HG03432 (cell line): ENCODE data around the gene MMP7.
"Not testable (repeated sequence)": the region's sequence is repeated elsewhere in the genome, so short reads cannot be mapped to it uniquely, and the experiment has no call there.

Experiments used
- ATAC-seq: cut with Tn5 transposase; IDR thresholded peaks from one replicate; pipeline ENCODE4 v1.9.1; 2021; ENCODE audit warnings: mild to moderate bottlenecking, moderate library complexity; ENCODE audit not compliant: unreplicated experiment

Gene MMP7

DNA sequence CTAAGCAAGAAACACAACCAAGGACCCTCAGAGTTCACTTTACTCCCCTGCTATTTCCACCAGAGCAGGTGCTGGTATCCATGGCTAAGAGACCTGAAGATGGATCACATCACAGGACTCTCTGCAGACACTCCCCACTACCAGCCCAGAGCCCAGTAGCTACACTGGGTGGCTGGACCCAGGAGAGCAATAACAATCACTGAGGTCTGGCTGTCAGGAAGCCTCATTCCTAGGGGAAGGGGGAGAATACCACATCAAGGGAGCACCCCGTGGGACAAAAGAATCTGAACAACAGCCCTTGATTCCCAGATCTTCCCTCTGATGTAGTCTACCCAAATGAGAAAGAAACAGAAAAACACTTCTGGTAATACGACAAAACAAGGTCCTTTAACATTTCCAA lies 9.0 kb upstream of the MMP7 start:
- no peak for ATAC-seq

DNA sequence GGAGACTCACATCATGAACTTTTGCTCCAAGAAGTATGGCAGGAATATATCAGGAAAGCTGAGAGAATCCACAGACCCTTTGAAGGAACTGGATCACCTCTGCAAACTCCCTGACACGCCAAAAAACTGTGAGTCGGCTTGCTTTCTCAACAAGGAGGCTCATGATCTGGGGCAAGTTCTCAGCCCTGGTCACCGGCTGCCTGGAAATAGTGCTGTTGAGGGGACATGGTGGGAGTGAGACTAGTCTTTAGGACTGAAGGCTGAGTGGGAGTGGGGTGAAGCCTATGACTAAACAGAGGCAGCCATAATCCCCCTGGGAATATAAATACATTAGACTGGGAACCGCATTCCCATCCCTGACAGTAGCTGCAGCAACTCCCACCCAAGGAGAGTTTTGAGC lies 8.4 kb upstream of the MMP7 start:
- no peak for ATAC-seq

DNA sequence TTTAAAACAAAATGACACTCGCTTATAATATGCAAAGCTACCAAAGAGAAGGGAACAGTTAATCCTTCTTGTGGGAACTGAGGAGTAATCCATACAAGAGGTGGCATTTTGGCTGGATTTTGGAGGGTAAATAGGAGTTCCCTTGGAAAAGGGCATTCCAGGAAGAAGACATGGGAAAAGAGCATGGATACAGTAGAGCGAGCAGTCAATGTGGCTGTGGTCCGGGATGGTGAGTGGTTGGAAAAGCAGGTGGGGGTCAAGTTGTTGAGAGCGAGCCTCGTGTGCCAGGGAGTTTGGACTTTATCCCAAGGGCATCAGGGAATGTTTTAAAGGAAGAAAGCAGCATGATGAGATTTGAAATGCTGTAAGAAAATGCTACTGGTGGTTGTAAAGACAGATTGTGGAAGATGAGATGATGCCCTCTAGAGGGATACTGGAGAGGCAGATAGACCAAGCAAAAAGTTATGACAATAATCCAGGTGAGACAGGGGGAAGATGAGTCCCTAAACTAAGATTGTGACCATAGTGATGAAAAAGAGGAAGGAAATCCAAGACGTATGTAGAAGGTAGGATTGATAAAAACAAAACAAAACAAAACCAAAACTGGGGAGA lies 3.8 kb upstream of the MMP7 start:
- peak; percentile 46 for ATAC-seq

DNA sequence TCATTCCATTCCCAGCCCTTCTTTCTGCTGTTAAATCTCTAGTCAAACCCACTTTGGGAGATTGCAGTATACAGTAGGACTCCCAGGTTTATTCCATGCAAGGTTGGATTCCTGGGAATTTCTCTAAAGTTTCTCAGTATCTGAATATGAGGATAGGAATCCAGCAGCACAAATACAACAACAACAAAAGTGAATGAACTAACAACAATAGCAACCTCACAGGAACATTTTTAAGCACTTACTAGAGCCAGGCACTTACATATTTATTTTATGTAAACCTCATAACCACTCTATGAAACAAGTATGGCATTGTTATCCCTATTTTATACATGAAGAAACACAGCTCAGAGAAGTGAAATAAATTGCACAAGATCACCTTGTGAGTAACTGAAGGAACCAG lies 1.9 kb downstream of the MMP7 start:
- ATAC-seq, result no peak

DNA sequence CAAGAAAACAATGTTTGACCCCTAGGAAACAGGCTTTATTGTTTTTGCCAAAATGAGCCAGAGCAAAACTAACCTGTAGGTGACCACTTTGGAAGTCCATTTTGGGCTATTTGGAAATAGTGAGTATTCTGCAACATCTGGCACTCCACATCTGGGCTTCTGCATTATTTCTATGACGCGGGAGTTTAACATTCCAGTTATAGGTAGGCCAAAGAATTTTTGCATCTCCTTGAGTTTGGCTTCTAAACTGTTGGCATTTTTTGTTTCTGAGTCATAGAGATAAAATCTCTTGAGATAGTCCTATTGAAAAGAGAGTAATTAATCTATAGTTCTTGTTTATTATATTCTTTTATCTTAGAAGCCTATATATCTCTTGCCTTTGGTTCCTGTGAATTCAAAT lies 2.9 kb downstream of the MMP7 start:
- ATAC-seq, result no peak

DNA sequence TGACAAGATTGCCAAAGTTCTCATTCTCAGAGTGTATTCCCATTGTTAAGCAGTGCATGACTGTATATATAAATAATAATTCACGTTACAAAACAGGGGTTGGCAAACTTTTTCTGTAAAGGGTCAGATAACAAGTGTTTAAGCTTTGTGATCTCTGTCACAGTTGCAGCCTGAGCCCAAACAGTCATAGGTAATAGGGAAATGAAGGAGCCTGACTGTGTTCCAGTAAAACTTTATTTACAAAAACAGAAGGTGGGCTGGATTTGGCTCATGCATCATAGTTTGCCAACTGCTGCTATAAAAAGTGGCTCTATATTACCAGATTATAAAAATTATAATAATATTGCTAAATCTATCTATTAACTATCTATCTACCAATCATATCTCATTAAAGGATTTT lies 3.5 kb downstream of the MMP7 start:
- no peak for ATAC-seq

DNA sequence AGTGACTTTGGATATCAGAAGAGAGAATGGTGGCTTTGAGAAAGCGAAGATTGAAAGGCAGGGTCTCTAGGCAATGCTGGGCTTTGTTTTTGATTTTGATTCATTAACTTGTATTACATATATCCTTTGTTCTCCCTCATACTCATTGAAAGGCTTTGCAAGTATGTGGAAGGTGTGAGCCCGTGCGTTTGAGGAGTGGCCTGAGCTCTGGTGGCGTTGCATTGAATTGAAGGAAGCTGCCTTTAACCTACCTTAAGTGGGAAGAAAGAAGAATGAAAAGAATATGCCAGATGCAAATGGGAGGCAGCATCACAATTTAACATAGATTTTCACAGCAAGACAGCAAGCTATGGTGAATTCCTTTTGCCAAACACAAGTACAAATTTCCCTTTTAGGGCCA lies 6.7 kb downstream of the MMP7 start:
- no peak for ATAC-seq

DNA sequence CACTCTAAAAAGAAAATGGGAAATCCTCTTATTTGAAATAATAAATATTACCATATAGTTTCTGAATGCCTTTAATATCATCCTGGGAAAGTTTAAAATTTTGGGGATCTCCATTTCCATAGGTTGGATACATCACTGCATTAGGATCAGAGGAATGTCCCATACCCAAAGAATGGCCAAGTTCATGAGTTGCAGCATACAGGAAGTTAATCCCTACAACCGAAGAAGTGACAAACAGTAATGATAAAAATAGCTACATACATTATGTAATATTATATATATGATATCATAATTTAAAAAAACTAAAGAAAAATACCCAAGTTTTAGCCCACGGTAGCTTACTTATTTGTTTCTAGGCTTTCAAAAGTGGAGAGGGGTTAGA lies 7.4 kb downstream of the MMP7 start:
- no peak for ATAC-seq

DNA sequence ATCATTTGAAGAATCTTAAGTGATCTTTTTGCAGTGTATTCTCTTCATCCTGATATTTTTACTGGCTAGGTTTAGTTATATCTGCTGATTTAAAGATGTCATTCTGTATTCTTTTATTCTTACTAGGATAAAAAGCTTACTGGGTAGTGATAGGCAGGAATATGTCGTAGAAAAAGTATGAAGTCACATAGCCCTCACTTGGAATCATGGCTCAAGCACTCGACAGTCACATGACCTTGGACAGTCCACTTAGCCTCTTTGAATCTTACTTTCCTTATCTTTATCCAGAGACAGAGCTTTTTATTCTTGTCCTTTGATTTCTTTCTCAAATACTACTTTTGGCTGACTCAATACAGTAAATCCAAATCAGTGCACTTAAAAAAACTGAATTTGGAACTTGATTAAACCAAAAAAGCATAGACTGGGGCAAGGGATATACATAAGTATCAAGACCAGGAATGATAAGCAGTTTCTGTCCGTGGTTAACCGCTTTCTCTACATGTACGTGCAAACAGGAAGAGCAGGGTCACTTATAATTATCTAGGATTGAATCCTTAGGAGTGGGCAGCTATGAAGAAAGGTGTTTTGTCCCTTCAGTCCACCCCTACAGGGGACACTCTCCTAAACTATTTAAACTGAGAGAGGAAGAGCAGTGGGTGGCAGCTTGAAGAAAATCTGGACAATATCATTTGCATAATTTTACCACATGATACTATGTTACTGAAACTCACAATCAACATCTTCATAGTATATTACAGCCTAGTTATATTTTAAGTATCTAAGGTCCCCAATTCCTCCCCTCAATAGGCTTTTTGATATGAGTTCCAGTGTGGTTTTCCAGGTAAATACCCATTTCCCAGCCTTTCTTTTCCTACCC lies 8.0 kb downstream of the MMP7 start:
- peak; percentile 79 for ATAC-seq

DNA sequence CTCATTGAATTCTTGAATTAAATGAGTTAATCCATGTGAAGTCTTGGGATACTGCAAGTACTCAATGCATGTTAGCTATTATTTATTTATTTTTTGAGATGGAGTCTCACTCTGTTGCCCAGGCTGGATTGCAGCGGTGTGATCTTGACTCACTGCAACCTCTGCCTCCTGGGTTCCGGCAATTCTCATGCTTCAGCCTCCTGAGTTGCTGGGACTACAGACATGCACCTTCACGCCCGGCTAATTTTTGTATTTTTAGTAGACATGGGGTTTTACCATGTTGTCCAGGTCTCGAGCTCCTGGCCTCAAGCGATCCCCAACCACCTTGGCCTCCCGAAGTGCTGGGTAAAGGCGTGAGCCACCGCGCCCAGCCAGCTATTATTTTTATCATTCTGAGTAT lies 9.4 kb downstream of the MMP7 start:
- ATAC-seq, result no peak

DNA sequence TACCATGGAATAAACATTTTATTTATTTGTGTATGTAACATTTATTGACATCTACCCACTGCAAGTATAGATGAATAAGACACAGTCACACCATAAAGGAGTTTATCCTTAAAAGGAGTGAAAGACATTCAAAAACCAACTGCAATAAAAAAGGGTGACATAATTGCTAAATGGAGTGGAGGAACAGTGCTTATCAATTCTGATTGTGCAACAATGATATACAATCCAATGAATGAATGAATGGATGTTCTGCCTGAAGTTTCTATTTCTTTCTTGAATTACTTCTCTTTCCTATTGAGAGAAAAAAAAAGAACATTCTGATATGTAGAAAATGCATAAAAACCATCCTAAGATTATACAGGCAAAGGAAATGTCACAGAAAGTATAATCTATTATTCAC lies 10.0 kb downstream of the MMP7 start:
- no peak for ATAC-seq

DNA sequence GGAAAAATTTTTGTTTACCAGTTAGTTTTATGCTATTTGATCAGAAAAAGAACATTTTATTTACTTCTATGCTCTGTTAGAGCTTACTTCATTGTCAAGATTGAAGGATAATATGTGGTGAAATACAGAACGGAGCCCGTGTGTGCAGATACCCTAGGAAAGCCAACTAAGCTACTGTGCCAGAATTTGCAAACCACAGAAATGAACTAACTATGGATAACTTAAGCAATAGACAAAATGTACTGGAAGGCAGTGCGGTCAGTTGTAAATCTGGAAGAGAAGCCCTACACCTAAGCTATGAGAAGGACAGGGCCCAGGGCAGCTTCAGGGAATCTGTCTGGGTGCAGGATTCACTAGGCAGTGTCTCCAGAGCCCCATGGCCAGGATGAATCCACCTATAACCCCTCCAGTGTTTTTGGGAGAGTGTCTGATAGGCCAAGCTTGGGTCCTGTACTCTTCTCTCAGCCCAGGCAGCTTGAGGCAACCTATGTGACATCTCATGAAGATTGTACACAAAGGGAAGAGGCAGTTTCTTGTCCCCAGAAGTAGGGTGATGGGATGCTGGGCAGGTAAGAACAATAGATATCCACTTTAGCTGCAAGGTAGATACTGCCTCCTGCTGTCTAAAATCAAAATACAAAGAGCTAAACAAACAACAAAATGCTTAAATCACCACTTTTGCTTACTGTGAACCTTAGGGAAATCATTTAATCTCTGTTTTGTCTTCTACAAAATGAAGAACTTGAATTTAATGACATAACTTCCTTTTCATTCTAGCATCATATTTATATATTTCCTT lies 12.1 kb downstream of the MMP7 start:
- ATAC-seq, result no peak

DNA sequence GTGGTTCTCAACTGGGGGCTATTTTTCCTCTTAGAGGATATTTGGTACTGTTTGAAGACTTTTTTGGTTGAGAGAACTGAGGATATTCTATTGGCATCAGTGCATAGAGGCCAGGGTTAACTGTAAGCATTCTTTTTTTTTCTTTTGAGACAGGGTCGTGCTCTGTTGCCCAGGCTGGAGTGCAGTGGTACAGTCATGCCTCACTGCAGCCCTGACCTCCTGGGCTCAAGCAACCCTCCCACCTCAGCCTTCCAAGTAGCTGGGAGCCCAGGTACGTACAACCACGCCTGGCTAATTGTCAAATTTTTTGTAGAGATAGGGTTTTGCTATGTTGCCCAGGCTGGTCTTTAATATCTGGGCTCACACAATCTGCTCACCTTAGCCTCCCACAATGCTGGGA lies 12.9 kb downstream of the MMP7 start:
- ATAC-seq, result no peak

DNA sequence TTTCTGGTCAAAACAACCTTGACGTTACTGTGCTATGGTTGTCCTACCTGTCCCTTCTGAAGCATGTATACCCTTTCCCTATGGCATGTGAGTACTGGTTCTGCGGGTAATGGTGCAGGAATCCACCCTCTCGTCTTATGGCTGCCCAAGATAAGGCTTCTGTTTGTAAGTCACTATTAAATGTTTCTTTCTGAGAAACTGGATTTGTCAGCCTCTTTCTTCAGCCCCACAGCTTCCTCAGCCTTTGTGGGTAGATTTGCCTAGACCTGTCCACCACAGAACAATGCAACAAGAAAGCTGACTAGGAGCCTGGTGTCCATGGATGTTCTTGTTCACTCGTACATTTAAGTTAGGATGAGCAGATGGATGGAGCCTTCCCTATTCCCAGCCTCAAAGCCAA lies 14.4 kb downstream of the MMP7 start:
- ATAC-seq, result no peak

DNA sequence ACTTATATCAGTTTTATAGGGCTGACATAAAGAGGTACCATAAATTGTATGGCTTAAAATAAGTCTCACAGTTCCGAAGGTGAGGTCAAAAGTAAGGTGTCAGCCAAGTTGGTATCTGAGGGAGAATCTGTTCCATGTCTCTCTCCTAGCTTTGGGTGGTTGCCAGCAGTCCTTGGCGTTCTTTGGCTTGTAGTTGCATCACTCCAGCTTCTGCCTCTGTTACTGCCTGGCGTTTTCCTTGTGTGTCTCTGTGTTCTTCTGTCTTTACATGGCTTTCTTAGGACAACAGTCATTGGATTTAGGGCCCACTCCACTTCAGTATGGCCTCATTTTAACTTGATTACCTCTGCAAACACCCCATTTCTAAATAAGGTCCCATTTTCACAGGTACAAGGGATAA lies 16.7 kb downstream of the MMP7 start:
- no peak for ATAC-seq

DNA sequence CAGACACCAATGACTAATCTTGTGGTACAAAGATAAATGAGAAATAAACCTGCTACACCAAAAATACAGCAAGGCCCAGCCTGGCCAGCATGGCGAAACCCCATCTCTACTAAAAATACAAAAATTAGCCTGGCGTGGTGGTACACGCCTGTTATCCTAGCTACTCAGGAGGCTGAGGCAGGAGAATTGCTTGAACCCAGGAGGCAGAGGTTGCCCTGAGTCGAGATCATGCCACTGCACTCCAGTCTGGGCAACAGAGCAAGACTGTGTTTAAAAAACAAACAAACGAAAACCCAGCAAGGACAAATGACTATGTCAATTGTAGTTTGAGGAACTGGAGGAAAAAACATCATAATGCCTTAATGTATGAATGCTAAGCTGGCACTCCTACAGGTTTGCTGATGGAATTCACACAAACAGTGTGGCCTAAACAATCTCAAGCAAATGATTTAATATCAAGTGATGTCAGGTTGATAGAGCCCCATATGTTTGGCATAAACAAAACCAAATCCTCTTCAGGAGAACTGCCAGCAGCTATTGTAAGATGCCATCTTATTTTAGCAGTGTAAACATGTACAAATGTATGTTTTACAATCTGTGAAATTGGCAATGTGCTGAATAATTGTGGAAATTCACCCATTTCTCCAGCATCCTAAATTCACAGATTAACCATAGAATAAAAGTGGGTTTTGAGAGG lies 20.0 kb downstream of the MMP7 start:
- ATAC-seq, result no peak

DNA sequence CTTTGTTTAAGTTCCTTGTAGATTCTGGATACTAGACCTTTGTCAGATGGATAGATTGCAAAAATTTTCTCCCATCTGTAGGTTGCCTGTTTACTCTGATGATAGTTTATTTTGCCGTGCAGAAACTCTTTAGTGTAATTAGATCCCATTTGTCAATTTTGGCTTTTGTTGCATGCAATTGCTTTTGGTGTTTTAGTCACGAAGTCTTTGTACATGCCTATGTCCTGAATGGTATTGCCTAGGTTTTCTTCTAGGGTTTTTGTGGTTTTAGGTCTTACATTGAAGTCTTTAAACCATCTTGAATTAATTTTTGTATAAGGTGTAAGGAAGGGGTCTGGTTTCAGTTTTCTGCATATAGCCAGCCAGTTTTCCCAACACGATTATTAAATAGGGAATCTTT lies 27.7 kb downstream of the MMP7 start:
- ATAC-seq, result not testable (repeated sequence)

DNA sequence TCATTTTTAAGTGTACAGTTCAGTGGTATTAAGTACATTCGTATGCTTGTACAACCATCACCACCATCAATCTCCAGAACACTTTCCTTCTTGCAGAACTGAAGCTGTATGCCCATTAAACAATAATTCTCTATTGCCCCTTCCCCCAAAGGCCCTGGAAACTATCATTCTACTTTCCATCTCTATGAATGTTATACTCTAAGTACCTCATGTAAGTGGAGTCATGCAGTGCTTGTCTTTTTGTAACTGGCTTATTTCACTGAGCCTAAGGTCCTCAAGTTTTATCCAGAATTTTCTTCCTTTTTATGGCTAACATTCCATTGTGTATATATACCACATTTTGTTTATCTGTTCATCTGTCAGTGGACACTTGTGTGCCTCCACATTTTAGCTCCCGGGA lies 29.7 kb downstream of the MMP7 start:
- ATAC-seq, result no peak

DNA sequence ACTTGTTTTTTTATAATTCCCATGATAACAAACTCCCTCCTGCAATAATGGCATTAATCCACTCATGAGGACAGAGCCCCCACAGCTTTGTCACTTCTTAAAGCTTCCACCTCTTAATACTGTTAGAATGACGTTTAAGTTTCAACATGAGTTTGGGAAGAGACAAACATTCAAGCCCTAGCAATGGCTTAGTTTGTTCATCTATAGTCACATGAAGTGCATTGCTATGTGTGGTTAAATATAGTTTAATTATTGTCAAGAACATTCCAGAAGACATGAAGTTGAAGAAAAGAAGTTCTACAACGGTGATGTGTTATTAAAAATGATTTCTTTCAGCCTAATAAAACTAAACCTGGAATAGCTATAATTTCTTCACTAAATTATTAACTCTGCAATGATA lies 30.6 kb downstream of the MMP7 start:
- ATAC-seq, result no peak

DNA sequence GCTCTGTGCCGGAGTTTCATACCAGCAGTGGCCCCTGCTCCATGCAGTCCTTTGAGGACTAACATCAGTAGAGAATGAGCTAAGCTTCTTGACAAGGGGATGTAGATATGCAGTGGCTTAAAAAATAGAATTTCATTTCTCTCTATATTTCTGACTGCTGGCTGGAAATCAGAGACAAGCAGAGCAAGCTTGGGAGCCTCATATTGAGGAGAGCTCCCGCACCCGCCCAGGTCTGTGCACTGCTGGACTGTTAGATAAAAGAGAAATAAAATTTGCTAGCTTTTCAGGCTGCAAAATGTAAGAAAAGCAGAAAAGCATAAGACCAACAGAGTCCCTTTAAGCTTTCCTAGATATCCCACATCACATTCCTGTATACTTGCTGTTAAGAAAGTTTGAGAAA lies 31.4 kb downstream of the MMP7 start:
- ATAC-seq, result no peak

DNA sequence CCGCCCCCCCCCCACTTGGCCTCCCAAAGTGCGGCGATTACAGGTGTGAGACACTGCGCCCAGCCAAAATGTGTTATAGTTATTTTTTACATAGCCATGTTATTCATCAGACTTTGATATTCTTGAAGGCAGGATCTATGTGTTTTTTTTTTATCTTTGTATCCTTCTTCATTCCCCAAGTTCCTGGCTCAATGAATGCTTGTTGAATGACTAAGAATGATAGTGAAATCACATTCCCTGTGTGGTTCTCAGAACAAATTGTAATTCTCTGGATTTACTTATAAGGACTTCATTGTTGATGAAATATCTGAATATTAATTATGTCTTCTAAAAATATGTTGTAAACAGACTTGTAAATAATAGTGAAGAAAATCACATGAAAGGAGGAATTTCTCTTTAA lies 33.5 kb downstream of the MMP7 start:
- ATAC-seq, result no peak
